GM21619 (cell line): ENCODE measurements around the gene PAMR1.

Experiments
- ATAC-seq: cut with Tn5 transposase; IDR thresholded peaks from one replicate; pipeline ENCODE4 v1.9.1; 2021; ENCODE audit not compliant: unreplicated experiment

Gene PAMR1

GRCh38 chr11:35500744-35501143, 24.7 kb downstream of the PAMR1 start:
- ATAC-seq: no peak

- ATAC-seq: no peak
Observed at GRCh38 chr11:35496416-35496815, 29.0 kb downstream of the PAMR1 start.

DNA sequence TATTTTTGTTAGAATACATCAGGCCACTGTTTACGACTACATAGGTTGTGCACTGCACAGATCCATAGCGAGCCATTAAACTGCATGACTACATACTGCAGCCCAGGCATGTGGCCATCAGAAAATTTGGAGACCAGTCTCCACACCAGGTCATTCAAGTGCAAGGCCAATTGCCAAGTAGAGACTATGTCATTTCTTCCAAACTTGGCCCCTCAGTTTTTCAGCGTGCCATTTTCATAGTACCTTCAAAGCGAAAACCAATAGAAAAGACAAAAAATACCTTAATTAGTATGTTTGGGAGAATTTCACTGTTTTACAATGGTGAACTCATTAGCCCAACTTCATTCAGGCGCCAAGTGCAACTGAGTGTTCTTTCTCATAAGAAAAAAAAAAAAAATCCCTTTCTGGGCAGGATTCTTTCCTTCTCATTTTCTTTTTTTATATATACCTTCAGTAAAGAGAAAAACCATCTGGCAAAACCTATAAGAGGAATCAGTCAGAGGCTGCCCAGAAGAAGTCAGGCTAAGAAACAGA, 30.4 kb downstream of the PAMR1 start:
- ATAC-seq: no peak

DNA sequence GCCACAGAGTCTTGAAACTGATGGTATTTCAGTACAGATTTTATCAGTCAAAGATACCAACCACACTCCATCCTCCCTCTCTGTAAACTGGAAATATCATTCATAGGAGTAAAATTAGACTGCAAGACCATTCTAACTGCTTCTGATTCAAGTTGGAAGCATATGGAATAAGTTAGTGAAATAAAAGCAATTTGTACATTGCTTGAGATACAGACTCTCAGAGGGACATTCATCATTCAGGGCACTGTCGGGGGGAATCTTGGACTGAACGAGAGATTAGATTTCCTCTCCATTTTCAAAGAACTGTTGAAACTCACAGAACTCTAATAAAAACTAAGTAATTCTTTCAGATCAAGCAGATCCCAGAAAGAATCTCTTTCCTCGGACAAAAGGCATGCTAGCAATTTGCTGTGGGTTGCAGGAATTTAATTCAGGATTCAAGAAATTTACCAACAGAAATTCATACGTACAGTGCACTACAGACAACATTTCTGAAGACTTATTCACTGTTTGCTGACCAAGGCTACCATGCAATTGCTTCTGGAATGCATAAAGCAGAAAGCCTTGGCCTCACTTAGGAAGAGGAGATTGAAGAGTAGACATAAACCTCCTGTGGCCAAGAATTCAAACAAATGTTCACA, 34.1 kb downstream of the PAMR1 start:
- ATAC-seq: no peak

GRCh38 chr11:35488117-35488516, 37.3 kb downstream of the PAMR1 start:
- ATAC-seq: no peak

DNA sequence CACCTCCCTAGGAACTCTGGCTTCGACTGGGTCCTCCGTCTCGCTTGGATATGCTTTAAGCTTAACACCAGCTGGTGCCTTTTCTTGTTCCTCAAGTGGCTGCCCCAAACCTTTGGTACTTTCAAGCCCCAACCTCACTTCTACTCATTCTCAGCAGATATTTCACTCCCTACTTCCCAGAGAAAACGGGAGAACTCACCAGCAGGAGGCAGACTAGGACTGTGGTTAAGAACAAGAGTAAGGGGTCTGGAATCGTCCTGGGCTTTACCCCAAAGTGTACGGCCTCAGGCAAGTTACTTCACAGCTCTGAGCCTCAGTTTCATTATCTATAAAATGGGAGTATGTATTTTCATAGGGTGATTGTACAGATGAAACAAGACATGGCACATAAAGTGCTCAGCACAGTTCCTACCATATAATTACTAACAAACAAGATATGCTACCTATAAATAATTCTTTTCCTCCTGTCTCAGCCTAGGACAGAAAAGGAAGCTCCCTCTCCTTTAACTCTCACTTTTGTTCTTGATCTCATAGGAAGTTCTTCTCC, 37.8 kb downstream of the PAMR1 start:
- no peak for ATAC-seq

DNA sequence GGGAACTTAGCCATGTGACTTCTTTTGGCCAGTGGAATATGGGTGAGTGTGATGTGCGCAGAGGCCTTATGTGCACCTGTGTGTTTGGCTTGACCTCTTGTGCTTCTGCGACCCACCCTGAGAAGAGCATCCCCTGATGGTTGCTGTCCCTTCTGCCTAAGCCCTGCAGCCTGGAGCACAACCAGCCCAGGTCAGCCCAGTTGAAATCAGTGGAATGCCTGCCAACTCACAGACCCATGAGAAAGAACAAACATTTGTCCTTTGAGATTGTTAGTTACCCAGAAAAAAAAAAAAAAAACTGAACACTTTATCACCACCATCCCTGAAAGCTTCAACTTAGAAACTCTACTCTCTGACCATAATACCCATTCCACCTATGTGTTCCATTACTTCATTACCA, 38.5 kb downstream of the PAMR1 start:
- no peak for ATAC-seq

DNA sequence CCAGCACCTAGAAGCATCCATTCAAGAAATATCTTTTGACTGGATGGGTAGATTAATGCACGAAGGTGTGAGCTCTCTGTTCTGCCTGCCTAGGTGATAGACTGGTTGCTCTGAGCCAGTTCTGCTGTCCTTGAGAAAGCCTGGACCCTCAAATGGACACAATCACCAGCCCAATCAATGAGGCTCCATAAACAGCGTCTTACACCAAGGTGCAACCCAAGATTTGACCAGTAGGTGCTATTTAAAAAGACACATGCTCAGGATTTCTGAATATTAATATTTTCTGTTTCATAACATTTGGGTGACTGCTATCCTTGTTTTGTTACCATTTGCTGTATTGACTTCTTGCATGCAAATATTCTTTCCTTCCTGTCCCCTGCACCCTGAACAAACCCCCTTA, 39.0 kb downstream of the PAMR1 start:
- ATAC-seq: no peak

- peak; percentile 99 for ATAC-seq
Observed at GRCh38 chr11:35485656-35486322, 39.6 kb downstream of the PAMR1 start.

DNA sequence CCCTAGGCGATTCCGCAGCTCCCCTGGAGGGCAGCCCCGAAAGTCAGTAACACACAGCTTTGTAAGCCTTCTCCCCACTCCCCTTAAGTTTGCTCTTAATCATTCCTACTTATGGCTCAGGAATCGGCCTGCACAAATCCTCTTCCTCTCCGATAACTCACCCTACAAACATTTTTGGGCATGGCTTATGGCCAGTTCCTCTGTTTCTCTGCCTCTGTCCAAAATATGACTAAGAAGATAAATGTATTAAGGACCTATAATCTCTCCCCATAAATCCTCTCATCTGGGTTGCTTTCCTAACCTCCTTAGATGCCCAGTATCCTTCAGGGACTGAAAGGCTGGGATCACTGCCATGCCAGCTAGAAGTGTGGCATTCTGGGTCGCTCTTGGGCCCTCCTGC, 41.0 kb downstream of the PAMR1 start:
- no peak for ATAC-seq

DNA sequence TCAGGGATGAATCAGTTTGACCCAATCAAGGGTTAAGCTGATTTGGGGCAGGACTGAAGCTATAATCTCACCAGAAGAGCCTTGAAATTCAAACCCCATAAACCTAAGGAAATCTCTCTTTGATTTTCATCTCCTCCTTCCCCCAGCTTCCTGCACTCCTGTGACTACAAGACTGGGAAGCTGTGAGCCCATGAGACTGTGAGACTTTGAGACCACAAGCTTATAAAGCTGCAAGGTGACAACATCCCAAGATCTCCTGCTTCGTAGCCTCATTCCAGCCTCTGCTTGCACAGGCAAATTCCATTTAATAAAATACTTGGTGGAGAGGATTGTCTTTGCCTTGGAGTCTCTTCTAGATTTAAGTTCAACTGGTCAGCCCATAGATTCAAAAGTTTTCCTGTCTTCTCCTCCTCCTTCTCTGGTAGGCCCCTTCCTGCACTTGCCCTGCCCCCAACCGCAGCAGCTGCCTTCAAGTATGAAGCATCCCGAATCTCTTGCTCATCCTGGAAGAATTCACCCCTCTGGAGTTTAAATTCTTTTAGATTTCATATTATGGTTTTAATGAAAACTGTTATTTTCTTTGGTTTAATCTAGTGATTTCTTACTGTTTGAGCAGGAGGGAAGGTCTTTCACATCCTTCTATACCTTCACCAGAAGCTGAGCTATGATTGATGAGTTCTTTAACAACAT, 42.1 kb downstream of the PAMR1 start:
- ATAC-seq: no peak

DNA sequence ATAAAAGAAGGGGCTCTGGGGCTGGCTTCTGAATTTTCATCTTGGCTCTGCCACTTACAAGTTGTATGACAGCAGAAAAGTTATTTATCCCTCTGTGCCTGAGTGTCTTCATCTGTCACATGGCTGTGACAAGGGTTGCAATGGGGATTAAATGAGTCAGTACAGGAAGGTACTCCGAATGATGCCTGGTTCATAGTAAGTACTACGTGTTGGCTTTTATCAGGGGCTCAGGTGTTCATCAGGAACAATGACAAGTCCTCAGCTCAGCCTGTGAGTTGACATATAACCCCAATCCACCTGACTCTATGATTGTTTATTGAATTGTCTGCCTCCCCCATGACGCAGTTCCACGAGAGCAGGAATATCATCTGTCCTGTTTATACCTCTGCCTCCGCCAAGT, 45.7 kb downstream of the PAMR1 start:
- no peak for ATAC-seq

DNA sequence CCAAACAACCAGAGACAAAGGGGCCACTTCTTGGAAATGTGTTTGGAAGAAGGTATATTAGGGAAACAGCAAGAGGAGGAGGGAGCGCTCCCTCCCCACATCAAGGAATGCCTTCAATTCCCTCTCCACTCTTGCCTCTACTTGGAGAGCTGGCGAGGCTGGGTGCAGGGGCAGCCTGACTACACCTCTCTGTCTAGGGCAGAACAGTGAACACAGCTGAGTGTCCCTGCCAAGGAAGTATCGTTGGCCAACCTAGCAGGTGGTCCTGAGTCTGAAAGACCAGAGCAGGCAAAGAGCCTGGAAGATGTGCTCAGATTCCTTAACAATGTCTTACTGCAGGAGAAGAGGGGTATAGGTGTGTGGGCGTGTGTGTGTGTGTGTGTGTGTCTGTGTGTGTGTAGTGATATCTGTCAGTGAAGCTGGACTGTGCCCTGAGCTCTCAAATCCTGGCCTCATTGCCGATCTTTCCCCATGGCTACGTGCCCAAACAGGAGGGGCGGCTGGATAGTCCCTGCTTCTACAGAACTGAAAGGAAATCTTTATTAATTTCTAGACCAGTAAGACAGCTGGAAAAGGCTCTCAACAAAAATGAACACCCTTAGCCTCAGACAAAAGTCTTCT, 46.8 kb downstream of the PAMR1 start:
- ATAC-seq: no peak

GRCh38 chr11:35477901-35478300, 47.5 kb downstream of the PAMR1 start:
- ATAC-seq: no peak

- no peak for ATAC-seq
Observed at GRCh38 chr11:35474688-35475087, 50.7 kb downstream of the PAMR1 start.

GRCh38 chr11:35473795-35474374, 51.5 kb downstream of the PAMR1 start:
- ATAC-seq: no peak

- no peak for ATAC-seq
Observed at GRCh38 chr11:35470616-35471015, 54.8 kb downstream of the PAMR1 start.

DNA sequence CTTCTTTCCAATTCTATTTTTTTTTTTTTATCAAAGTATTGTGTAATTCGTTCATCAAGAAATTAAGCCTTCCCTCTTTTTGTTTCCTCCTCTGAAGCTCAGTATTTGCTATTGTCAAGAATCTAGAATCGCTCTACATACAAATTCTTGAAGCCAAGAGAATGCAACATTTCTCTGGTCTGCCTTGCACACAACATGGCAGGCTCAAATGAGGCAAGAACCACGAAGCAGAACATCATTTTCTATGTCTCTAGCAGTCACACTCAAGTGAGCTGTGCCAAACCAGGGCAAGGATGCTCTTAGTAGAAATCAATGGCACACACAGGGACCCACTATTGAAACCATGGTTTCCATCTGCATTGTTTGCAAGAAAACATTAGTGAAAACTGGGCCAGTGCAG, 59.4 kb downstream of the PAMR1 start:
- no peak for ATAC-seq

DNA sequence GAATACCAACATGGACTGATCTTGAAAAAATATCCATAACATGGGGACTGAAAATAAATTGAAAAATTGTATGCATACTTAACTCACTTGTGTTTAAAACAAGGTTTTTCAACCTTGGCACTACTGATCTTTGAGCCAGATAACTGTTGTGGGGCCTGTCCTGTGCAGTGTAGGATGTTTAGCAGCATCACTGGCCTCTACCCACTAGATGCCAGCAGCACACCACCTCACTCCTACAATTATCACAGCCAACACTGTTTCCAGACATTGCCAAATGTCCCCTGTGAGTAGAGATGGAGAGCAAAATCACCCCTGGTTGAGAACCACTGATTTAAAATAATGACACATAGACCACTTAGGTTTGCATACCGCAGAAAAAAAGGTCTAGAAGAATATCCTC, 61.1 kb downstream of the PAMR1 start:
- ATAC-seq: no peak

DNA sequence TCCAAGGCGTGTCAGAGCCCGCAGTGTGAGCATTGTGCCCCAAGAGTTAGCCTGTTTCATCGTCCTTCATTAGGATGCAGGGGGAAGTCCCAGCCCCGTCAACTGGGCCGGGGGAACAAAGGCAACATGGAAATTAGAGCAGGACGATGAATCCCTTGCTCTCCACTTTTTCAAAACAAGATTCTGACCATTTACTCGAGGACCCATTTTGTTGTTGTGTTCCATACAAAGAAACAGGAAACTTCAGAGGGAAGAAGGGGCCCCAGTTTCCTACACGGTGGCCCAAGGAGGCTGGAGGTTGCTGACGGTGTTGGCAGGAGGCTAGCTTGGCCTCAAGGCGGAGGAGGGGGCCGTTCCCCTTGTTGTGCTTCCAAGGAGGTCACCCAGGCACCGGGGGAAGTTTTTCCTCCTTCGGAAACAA, 62.1 kb downstream of the PAMR1 start:
- ATAC-seq: no peak

DNA sequence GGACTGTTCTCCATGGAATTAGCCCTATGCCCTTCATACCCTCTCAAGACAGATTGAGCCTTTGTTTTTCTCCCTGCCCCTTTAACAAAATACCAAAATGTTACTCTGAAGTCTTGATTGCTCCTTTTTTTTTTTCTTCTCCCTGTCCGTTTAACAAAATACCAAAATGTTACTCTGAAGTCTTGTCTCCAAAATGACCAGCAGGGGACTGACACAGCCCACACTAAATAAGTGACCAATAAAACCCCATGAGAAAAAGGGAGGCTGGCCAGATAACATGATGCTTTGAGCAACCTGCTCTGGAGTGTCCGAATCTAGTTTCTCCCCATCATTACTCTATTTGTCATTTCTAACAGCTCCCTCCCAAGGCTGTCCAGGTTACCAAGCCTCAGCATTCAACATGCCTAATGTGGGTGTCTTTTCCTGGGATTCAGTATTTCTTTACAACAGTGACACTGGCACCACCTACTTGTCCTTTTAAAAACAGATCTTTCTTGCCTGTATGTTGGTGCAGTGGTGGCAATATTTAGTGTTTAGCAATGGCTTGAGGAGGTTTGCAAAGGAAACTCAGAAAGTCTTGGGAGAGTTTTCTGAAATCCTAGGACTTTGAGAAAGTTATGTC, 63.4 kb downstream of the PAMR1 start:
- no peak for ATAC-seq
